CD8-positive, alpha-beta memory T cell (primary cell): ENCODE results near the gene ATP9A. TPM values are rescaled to one million over a fixed set of nuclear protein-coding genes. Genes with fewer than 3 reads are reported as not detected.
"Not testable (repeated sequence)": the region's sequence is repeated elsewhere in the genome, so short reads cannot be mapped to it uniquely, and the experiment has no call there.

Source experiments
- CTCF ChIA-PET: fragments of 350-600 bp; sonication (Branson Sonifier 250); formaldehyde crosslinking; loops from one replicate; lab custom pipeline; 2021; ENCODE audit warnings: antibody characterized with exemption; lab: Charles Lee
- POLR2A ChIA-PET: fragments of 350-600 bp; sonication (Branson Sonifier 250); formaldehyde crosslinking; loops from one replicate; lab custom pipeline; 2021; ENCODE audit warnings: antibody characterized with exemption; lab: Charles Lee
- DNase-seq, 5 donors: peaks; one replicate each; pipeline versions ENCODE4 v3.0.0 to v3.0.0-alpha.2; 2020 to 2022; ENCODE audit warnings: mixed read lengths in 1 of 5
- H3K27ac ChIP-seq: one replicate; pipeline ENCODE4 v1.7.0; 2013; ENCODE audit warnings: low read depth, mild to moderate bottlenecking, low read length, moderate library complexity
- H3K27me3 ChIP-seq: 2 replicates; pipeline ENCODE4 v1.7.0; 2013; ENCODE audit warnings: low read length, mild to moderate bottlenecking; ENCODE audit not compliant: insufficient read depth, poor library complexity, severe bottlenecking
- H3K36me3 ChIP-seq: 2 replicates; pipeline ENCODE4 v1.7.0; 2013; ENCODE audit warnings: mild to moderate bottlenecking, low read length, moderate library complexity; ENCODE audit not compliant: insufficient read depth
- H3K4me1 ChIP-seq: 2 replicates; pipeline ENCODE4 v1.7.0; 2013; ENCODE audit warnings: mild to moderate bottlenecking, low read length, moderate library complexity; ENCODE audit not compliant: insufficient read depth
- H3K4me3 ChIP-seq: 2 replicates; pipeline ENCODE4 v1.7.0; 2013; ENCODE audit warnings: mild to moderate bottlenecking, low read length
- H3K9me3 ChIP-seq: 2 replicates; pipeline ENCODE4 v1.7.0; 2013; ENCODE audit warnings: mild to moderate bottlenecking, low read length
- H3K27ac Mint-ChIP-seq, 8 donors: one replicate each; pipeline ENCODE4 v1.8.0; 2020 to 2021; ENCODE audit warnings: mixed read lengths in 8 of 8, mild to moderate bottlenecking in 6 of 8, inconsistent platforms in 3 of 8, moderate library complexity in 3 of 8
- H3K27me3 Mint-ChIP-seq, 2 donors: one replicate each; pipeline ENCODE4 v1.8.0; 2020 to 2021; ENCODE audit warnings: mixed read lengths in 2 of 2, mild to moderate bottlenecking in 1 of 2, moderate library complexity in 1 of 2
- H3K36me3 Mint-ChIP-seq, 3 donors: one replicate each; pipeline ENCODE4 v1.8.0; 2020 to 2021; ENCODE audit warnings: mixed read lengths in 3 of 3, inconsistent platforms in 1 of 3, mild to moderate bottlenecking in 1 of 3
- H3K4me1 Mint-ChIP-seq, 3 donors: one replicate each; pipeline ENCODE4 v1.8.0; 2020 to 2021; ENCODE audit warnings: mixed read lengths in 3 of 3, inconsistent platforms in 1 of 3, mild to moderate bottlenecking in 1 of 3
- H3K4me3 Mint-ChIP-seq, 7 donors: one replicate each; pipeline ENCODE4 v1.8.0; 2020 to 2021; ENCODE audit warnings: mixed read lengths in 7 of 7, mild to moderate bottlenecking in 6 of 7, moderate library complexity in 4 of 7, inconsistent platforms in 2 of 7
- H3K9me3 Mint-ChIP-seq, 5 donors: one replicate each; pipeline ENCODE4 v1.8.0; 2020 to 2022; ENCODE audit warnings: mixed read lengths in 5 of 5, mild to moderate bottlenecking in 3 of 5, moderate library complexity in 2 of 5, inconsistent platforms in 1 of 5
- polyA plus RNA-seq: library from polyadenylated mRNA; unstranded; fragments of 300-500 nt; fragmentation: Illumina TruSeq; gene quantifications from one replicate; pipeline ENCODE4 v1.2.3, GENCODE V29; 2021
- total RNA-seq, 2 experiments: library from RNA; stranded (reverse); gene quantifications; one replicate each; pipeline ENCODE4 v1.2.3, GENCODE V29; 2021

The ATP9A gene
- total and polyA plus RNA-seq, 3 experiments from 2014 or later: 0.46 to 2.3 (median 2.0) TPM

- H3K27ac ChIP-seq, H3K4me1 ChIP-seq, H3K4me3 Mint-ChIP-seq, H3K4me1 Mint-ChIP-seq, POLR2A ChIA-PET, H3K9me3 ChIP-seq, H3K36me3 Mint-ChIP-seq, H3K4me3 ChIP-seq, DNase-seq, H3K36me3 ChIP-seq, H3K27me3 Mint-ChIP-seq, CTCF ChIA-PET, H3K27me3 ChIP-seq, H3K9me3 Mint-ChIP-seq: not testable (repeated sequence)
- H3K27ac Mint-ChIP-seq: peak overlapping the region in 1 of 8 donors; percentile 52
Measured at GRCh38 chr20:51643810-51644209, 124.4 kb downstream of the ATP9A start.

- CTCF ChIA-PET: interaction anchor here (0.9 kb wide), 2 partner anchors 24 to 440 kb away, joined by 4 read pairs; no protein-coding TSS in a partner anchor
- H3K27ac Mint-ChIP-seq: peak overlapping the region in 1 of 8 donors; percentile 52
Measured at GRCh38 chr20:51643390-51643789, 124.8 kb downstream of the ATP9A start.

GRCh38 chr20:51641866-51642265 lies 126.3 kb downstream of the ATP9A start:
- CTCF ChIA-PET: interaction anchor here (3.2 kb wide), 1 partner anchor 441 kb away, joined by 16 read pairs; no protein-coding TSS in a partner anchor
- Mint-ChIP-seq H3K4me1 (peaks cover 0 to 7% (median 5%) of the 10 kb centered on the region in 3 donors), H3K27ac (no peak overlapping the region), H3K9me3 (no peaks in the 10 kb centered on the region), H3K36me3 (no peaks in the 10 kb centered on the region), H3K4me3 (no peak overlapping the region), H3K27me3 (peaks cover 8 to 12% of the 10 kb centered on the region in 2 donors)
- no peak for DNase-seq
- no peak overlapping the region for H3K4me3 ChIP-seq
- H3K27me3 ChIP-seq: no peaks in the 10 kb centered on the region
- no peak overlapping the region for H3K27ac ChIP-seq
- H3K9me3 ChIP-seq: no peaks in the 10 kb centered on the region
- no peaks in the 10 kb centered on the region for H3K4me1 ChIP-seq
- POLR2A ChIA-PET: no interaction called here
- no peaks in the 10 kb centered on the region for H3K36me3 ChIP-seq

More at GRCh38 chr20:51643390-51643789, 124.8 kb downstream of the ATP9A start:
- Mint-ChIP-seq H3K36me3 (no peaks in the 10 kb centered on the region), H3K4me3 (no peak overlapping the region), H3K27me3 (peaks cover 5 to 8% of the 10 kb centered on the region in 2 donors), H3K9me3 (no peaks in the 10 kb centered on the region), H3K4me1 (peaks cover 0 to 7% (median 5%) of the 10 kb centered on the region in 3 donors)
- Histone ChIP-seq H3K27ac (no peak overlapping the region), H3K4me3 (no peak overlapping the region), H3K36me3 (no peaks in the 10 kb centered on the region), H3K4me1 (no peaks in the 10 kb centered on the region), H3K9me3 (no peaks in the 10 kb centered on the region), H3K27me3 (peaks cover 5% of the 10 kb centered on the region)
- no peak for DNase-seq
- POLR2A ChIA-PET: no interaction called here

GRCh38 chr20:51640743-51641142 lies 127.4 kb downstream of the ATP9A start:
- Mint-ChIP-seq H3K36me3 (no peaks in the 10 kb centered on the region), H3K27ac (no peak overlapping the region), H3K9me3 (no peaks in the 10 kb centered on the region), H3K4me3 (no peak overlapping the region), H3K4me1 (peaks cover 0 to 7% (median 5%) of the 10 kb centered on the region in 3 donors), H3K27me3 (peaks cover 8 to 15% of the 10 kb centered on the region in 2 donors)
- Histone ChIP-seq H3K27me3 (no peaks in the 10 kb centered on the region), H3K36me3 (no peaks in the 10 kb centered on the region), H3K9me3 (no peaks in the 10 kb centered on the region), H3K4me3 (no peak overlapping the region), H3K27ac (no peak overlapping the region), H3K4me1 (no peaks in the 10 kb centered on the region)
- no peak for DNase-seq
- CTCF ChIA-PET: interaction anchor here (1.0 to 3.2 kb wide), 2 partner anchors 60 to 442 kb away, joined by 3 to 16 read pairs; no protein-coding TSS in a partner anchor
- POLR2A ChIA-PET: no interaction called here

- no peaks in the 10 kb centered on the region for H3K9me3 ChIP-seq
- H3K4me1 Mint-ChIP-seq: peaks cover 0 to 7% (median 5%) of the 10 kb centered on the region in 3 donors
- no peaks in the 10 kb centered on the region for H3K27me3 ChIP-seq
- no peak overlapping the region for H3K4me3 ChIP-seq
- H3K36me3 Mint-ChIP-seq: no peaks in the 10 kb centered on the region
- no peaks in the 10 kb centered on the region for H3K9me3 Mint-ChIP-seq
- peak in 4 of 5 donors; percentile 21 to 70 (median 44) for DNase-seq
- ChIA-PET CTCF (interaction anchor here (3.2 kb wide), 1 partner anchor 444 kb away, joined by 16 read pairs; no protein-coding TSS in a partner anchor), POLR2A (interaction anchor here (0.5 kb wide), 1 partner anchor 22 kb away, joined by 3 read pairs; no protein-coding TSS in a partner anchor)
- H3K27ac Mint-ChIP-seq: peak overlapping the region in 1 of 8 donors; percentile 20
- no peaks in the 10 kb centered on the region for H3K36me3 ChIP-seq
- no peak overlapping the region for H3K4me3 Mint-ChIP-seq
- peaks cover 7 to 22% of the 10 kb centered on the region in 2 donors for H3K27me3 Mint-ChIP-seq
- H3K27ac ChIP-seq: no peak overlapping the region
- no peaks in the 10 kb centered on the region for H3K4me1 ChIP-seq
Measured at GRCh38 chr20:51639206-51639832, 128.9 kb downstream of the ATP9A start.

GRCh38 chr20:51637241-51637640 lies 130.9 kb downstream of the ATP9A start:
- Histone ChIP-seq H3K36me3 (no peaks in the 10 kb centered on the region), H3K4me1 (no peaks in the 10 kb centered on the region), H3K27ac (no peak overlapping the region), H3K27me3 (no peaks in the 10 kb centered on the region), H3K4me3 (no peak overlapping the region), H3K9me3 (no peaks in the 10 kb centered on the region)
- ChIA-PET POLR2A (no interaction called here), CTCF (interaction anchor here (1.3 kb wide), 1 partner anchor 8 kb away, joined by 4 read pairs; no protein-coding TSS in a partner anchor)
- Mint-ChIP-seq H3K4me3 (no peak overlapping the region), H3K9me3 (no peaks in the 10 kb centered on the region), H3K27ac (no peak overlapping the region), H3K4me1 (peaks cover 0 to 7% (median 5%) of the 10 kb centered on the region in 3 donors), H3K27me3 (peaks cover 16 to 28% of the 10 kb centered on the region in 2 donors), H3K36me3 (peaks cover 0 to 3% (median 0%) of the 10 kb centered on the region in 3 donors)
- no peak for DNase-seq

GRCh38 chr20:51636123-51636522 lies 132.1 kb downstream of the ATP9A start:
- CTCF ChIA-PET: interaction anchor here (1.3 kb wide), 1 partner anchor 9 kb away, joined by 4 read pairs; no protein-coding TSS in a partner anchor
- Mint-ChIP-seq H3K9me3 (no peaks in the 10 kb centered on the region), H3K4me1 (peaks cover 7 to 14% (median 13%) of the 10 kb centered on the region in 3 donors), H3K4me3 (no peak overlapping the region), H3K27ac (no peak overlapping the region), H3K27me3 (peaks cover 22 to 36% of the 10 kb centered on the region in 2 donors), H3K36me3 (peaks cover 0 to 4% (median 2%) of the 10 kb centered on the region in 3 donors)
- no peak for DNase-seq
- H3K27ac ChIP-seq: no peak overlapping the region
- H3K4me3 ChIP-seq: no peak overlapping the region
- no peaks in the 10 kb centered on the region for H3K9me3 ChIP-seq
- peaks cover 5% of the 10 kb centered on the region for H3K4me1 ChIP-seq
- H3K27me3 ChIP-seq: no peaks in the 10 kb centered on the region
- POLR2A ChIA-PET: no interaction called here
- H3K36me3 ChIP-seq: no peaks in the 10 kb centered on the region

- Mint-ChIP-seq H3K36me3 (peaks cover 0 to 4% (median 2%) of the 10 kb centered on the region in 3 donors), H3K27me3 (peaks cover 27 to 40% of the 10 kb centered on the region in 2 donors), H3K4me3 (no peak overlapping the region), H3K4me1 (peaks cover 11 to 18% (median 17%) of the 10 kb centered on the region in 3 donors), H3K9me3 (no peaks in the 10 kb centered on the region), H3K27ac (no peak overlapping the region)
- no peak for DNase-seq
- ChIA-PET POLR2A (no interaction called here), CTCF (no interaction called here)
- no peak overlapping the region for H3K4me3 ChIP-seq
- no peak overlapping the region for H3K27ac ChIP-seq
- H3K27me3 ChIP-seq: no peaks in the 10 kb centered on the region
- H3K4me1 ChIP-seq: peaks cover 9% of the 10 kb centered on the region
- no peaks in the 10 kb centered on the region for H3K9me3 ChIP-seq
- H3K36me3 ChIP-seq: no peaks in the 10 kb centered on the region
Measured at GRCh38 chr20:51635680-51636079, 132.5 kb downstream of the ATP9A start.
